Upper lobe of left lung (tissue), 6 donors: ENCODE data around the gene HNRNPC. TPM values are rescaled to one million over a fixed set of nuclear protein-coding genes. Genes with fewer than 3 reads are reported as not detected.
"Not testable (repeated sequence)": the region's sequence is repeated elsewhere in the genome, so short reads cannot be mapped to it uniquely, and the experiment has no call there.

Experiments used
- ATAC-seq, 2 donors: fragments of 200-7000 bp; cut with Tn5 transposase; one replicate each; pipeline ENCODE4 v1.9.1; 2022; ENCODE audit warnings: mild to moderate bottlenecking in 2 of 2, moderate library complexity in 2 of 2; ENCODE audit not compliant: low FRiP score in 2 of 2
- DNase-seq, 2 donors: peaks; one replicate each; pipeline ENCODE4 v3.0.0-alpha.2; 2019 to 2020
- H3K27ac ChIP-seq, 4 donors: fragments of 200-600 bp; sonication (generic); one replicate each; pipeline ENCODE4 v1.5.1; 2016 to 2019
- H3K27me3 ChIP-seq, 4 donors: fragments of 200-600 bp; sonication (generic); one replicate each; pipeline ENCODE4 v1.5.1; 2017 to 2019
- H3K36me3 ChIP-seq, 4 donors: fragments of 200-600 bp; sonication (generic); one replicate each; pipeline ENCODE4 v1.5.1; 2016 to 2019
- H3K4me1 ChIP-seq, 4 donors: fragments of 200-600 bp; sonication (generic); one replicate each; pipeline ENCODE4 v1.5.1; 2018 to 2019
- H3K4me3 ChIP-seq, 4 donors: fragments of 200-600 bp; sonication (generic); one replicate each; pipeline ENCODE4 v1.5.1; 2017 to 2019; ENCODE audit warnings: mild to moderate bottlenecking in 2 of 4, moderate library complexity in 1 of 4
- H3K9me3 ChIP-seq, 4 donors: fragments of 200-600 bp; sonication (generic); one replicate each; pipeline ENCODE4 v1.5.1; 2018 to 2019
- EP300 ChIP-seq, 4 donors: sonication (generic); formaldehyde crosslinking; IDR thresholded peaks; one replicate each; pipeline ENCODE4 v1.5.1; 2017; ENCODE audit warnings: antibody characterized with exemption in 4 of 4, control low read depth in 2 of 4
- POLR2A ChIP-seq, 4 donors: fragments of 450-650 bp; IDR thresholded peaks; one replicate each; pipeline ENCODE4 v1.5.1; 2016 to 2017; ENCODE audit warnings: antibody characterized with exemption in 4 of 4, mild to moderate bottlenecking in 2 of 4
- POLR2AphosphoS5 ChIP-seq, 2 donors: sonication (generic); formaldehyde crosslinking; IDR thresholded peaks; one replicate each; pipeline ENCODE4 v1.5.1; 2017; ENCODE audit warnings: antibody characterized with exemption in 2 of 2
- WGBS, 2 donors: methylation state at CpG; one replicate each; pipeline ENCODE4 v1.1.5; 2017 to 2018; 5-methylcytosine and 5-hydroxymethylcytosine counted together
- total RNA-seq, 6 donors: library from RNA; depleted of rRNA in 4 of 6; stranded (reverse); fragments of >200 nt in 4 of 6; gene quantifications; one replicate each; pipeline versions ENCODE4 v1.1.0 to v1.2.1, GENCODE V29; 2016 to 2021
- TF ChIP-seq, protein P1 (sequence below), 6 experiments: fragments of 450-650 bp in 4 of 6; fragments of 200-600 bp in 2 of 6; sonication (generic) in 2 of 6; IDR thresholded peaks; one replicate each; pipeline ENCODE4 v1.5.1; 2016 to 2019; ENCODE audit warnings: antibody characterized with exemption in 6 of 6
- donor health status: DM: no; HTN: no; CAD: no; lungs with moderate emphysema.
- donor health status: DM: no; HTN: yes; CAD: no; lungs with severe emphysema.

Gene HNRNPC
- total RNA-seq, 6 donors from 2014 or later: 119 to 390 (median 293) TPM

DNA sequence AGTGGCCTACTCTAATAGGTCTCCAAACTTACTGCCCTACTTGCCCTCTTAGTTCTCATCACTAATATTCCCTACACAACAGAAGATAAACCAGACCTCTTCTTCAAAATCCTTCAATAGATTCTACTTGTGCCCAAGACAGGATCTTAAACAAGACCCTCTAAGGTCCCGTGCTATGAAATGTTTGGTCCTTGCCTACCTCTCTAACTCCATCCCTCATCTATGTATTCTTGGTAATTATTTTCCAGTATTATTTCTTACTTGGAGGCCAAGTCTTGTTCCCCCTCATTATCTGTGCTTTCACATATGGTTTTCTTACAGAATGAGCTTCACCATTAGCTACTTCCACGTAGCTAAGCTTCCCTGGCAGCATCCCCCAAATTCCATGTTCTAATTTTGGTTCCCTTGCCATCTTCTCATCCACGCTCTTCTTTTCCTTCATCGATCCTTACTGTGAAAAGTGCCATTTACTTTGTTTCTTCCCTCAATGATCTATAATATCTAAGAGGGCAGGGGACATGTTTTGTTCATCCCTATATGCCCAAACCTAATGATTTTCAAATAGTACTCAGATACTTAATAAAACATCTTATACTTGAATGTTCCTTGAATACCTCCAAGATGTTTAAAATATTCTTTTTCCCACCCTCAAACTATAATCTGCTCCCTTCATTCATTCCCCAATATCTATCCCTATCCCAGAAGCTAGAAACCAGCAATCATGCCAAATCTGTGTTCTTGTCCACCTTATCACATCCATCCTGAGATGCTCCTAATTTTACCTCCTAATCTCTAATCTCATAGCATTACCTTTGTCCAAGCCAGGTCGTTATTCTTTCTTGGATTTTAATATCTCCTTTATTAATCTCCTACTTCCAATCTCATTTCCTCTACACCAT, 10.1 kb downstream of the HNRNPC start:
- ATAC-seq (no peak), DNase-seq (no peak)
- WGBS, 2 donors: 82 to 88% methylated on average over 5 of the region's 5 CpGs
- Histone ChIP-seq H3K4me1 (peaks cover 56 to 82% (median 72%) of the 10 kb centered on the region in 4 donors), H3K27me3 (no peaks in the 10 kb centered on the region), H3K36me3 (peaks cover 17 to 76% (median 48%) of the 10 kb centered on the region in 4 donors), H3K27ac (no peak overlapping the region), H3K4me3 (no peak overlapping the region), H3K9me3 (no peaks in the 10 kb centered on the region)
- TF ChIP-seq EP300 (IDR thresholded peaks at IDR 0.05) (no peak), POLR2AphosphoS5 (IDR thresholded peaks at IDR 0.05) (no peak), POLR2A (IDR thresholded peaks at IDR 0.05) (no peak)
- TF ChIP-seq, protein P1, sequence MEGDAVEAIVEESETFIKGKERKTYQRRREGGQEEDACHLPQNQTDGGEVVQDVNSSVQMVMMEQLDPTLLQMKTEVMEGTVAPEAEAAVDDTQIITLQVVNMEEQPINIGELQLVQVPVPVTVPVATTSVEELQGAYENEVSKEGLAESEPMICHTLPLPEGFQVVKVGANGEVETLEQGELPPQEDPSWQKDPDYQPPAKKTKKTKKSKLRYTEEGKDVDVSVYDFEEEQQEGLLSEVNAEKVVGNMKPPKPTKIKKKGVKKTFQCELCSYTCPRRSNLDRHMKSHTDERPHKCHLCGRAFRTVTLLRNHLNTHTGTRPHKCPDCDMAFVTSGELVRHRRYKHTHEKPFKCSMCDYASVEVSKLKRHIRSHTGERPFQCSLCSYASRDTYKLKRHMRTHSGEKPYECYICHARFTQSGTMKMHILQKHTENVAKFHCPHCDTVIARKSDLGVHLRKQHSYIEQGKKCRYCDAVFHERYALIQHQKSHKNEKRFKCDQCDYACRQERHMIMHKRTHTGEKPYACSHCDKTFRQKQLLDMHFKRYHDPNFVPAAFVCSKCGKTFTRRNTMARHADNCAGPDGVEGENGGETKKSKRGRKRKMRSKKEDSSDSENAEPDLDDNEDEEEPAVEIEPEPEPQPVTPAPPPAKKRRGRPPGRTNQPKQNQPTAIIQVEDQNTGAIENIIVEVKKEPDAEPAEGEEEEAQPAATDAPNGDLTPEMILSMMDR (IDR thresholded peaks at IDR 0.05): no peak

DNA sequence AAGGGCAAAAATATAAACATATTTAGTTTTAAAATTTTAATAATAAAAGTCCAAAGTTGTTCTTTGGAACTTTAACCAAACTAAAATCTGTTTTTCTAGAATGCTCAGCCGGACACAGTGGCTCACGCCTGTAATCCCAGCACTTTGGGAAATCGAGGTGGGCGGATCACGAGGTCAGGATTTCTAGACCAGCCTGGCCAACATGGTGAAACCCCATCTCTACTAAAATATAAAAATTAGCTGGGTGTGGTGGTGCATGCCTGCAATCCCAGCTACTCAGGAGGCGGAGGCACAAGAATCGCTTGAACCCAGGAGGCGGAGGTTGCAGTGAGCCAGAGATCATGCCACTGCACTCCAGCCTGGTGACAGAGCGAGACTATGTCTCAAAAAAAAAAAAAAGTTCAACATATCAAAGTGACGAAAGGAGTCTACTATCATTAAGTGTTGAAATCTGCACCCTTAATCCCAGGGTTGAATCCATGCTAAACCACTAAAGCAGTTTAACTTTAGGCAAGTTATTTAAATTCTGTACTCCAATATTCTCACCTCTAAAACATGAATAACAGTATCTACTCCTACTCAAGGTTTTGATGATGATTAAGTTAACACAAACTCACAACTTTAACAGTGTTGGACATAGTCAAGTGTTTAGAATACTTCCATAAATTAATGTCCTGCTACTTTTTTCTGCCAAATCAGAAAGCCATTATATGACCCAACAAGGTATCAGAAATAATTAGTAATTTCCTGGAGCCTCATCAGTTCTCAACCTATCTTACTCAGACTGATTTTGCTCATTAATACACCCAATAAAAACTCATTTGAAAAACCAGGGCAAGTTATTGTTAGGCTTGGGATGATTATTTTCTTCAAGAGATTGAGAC, 11.0 kb downstream of the HNRNPC start:
- Histone ChIP-seq H3K27me3 (no peaks in the 10 kb centered on the region), H3K4me3 (no peak overlapping the region), H3K36me3 (peaks cover 18 to 67% (median 46%) of the 10 kb centered on the region in 4 donors), H3K27ac (peak overlapping the region in 2 of 4 donors; percentile 7 to 15), H3K4me1 (peaks cover 47 to 74% (median 65%) of the 10 kb centered on the region in 4 donors), H3K9me3 (no peaks in the 10 kb centered on the region)
- peak in 1 of 2 donors; percentile 20 for DNase-seq
- 78 to 86% methylated on average over 10 of the region's 10 CpGs for WGBS, 2 donors
- no peak for TF ChIP-seq POLR2A (IDR thresholded peaks at IDR 0.05)
- no peak for ATAC-seq

DNA sequence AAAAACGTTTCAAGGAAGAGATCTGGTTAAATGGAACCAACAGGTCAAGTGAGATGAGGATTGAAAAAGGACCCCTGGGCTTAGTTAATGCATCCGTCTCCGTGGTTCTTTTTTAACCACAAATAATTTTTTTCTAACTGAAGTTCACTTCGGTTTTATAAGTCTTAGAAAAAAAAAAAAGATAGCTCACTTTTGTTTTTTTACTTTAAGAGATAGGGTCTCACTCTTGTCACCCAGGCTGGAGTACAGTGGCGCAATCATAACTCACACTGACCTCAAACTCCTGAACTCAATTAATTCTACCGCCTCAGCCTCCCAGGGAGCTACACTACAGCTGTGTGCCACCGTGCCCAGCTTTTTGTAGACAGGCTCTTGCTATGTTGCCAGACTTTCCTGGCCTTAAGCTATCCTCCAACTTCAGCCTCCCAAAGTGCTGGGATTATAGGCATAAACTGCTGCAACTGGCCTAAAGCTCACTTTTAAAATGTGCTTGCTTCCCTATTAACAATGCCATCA, 11.8 kb downstream of the HNRNPC start:
- TF ChIP-seq POLR2AphosphoS5 (IDR thresholded peaks at IDR 0.05): no peak
- TF ChIP-seq POLR2A (IDR thresholded peaks at IDR 0.05): no peak
- Histone ChIP-seq H3K9me3 (no peaks in the 10 kb centered on the region), H3K4me3 (no peak overlapping the region), H3K27me3 (no peaks in the 10 kb centered on the region), H3K27ac (peak overlapping the region in 2 of 4 donors; percentile 15 to 30), H3K4me1 (peaks cover 40 to 66% (median 61%) of the 10 kb centered on the region in 4 donors), H3K36me3 (peaks cover 17 to 64% (median 46%) of the 10 kb centered on the region in 4 donors)
- DNase-seq: peak in 1 of 2 donors; percentile 19
- no peak for ATAC-seq
- WGBS, 2 donors: 28 to 34% methylated on average over 7 of the region's 7 CpGs

DNA sequence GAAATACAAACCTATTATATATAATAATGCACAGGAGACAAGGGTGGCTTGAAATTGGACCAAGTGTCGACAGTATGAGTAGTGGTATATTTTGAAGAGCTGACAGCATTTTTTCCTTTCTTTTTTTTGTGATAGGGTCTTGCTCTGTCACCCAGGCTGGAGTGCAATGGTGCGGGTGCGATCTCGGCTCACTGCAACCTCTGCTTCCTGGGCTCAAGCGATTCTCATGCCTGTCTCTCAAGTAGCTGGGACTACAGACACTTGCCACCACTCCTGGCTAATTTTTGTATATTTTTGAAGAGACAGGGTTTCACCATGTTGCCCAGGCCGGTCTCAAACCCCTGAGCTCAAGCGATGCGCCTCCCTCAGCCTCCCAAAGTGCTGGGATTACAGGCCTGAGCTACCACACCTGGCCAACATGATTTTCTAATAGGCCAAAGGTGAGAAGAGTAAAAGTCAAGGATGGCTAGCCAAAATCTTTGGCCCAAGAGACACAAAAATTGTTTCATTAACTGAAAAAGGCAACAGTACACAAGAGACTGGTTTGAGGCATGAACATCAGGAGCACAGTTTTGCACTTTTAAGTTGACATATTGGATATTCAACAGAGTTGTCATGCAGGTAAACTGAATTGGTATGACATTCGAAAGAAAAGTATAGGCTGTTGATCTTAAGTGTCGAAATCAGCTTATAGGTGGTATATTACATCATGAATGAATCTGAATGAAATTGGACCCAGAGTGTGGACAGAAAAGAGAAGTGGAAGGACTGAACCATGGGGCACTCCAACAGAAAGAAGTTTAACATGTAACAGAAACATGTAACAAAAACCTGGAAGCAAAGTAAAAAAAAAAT, 12.5 kb downstream of the HNRNPC start:
- H3K27me3 ChIP-seq: no peaks in the 10 kb centered on the region
- no peak overlapping the region for H3K4me3 ChIP-seq
- ATAC-seq (no peak), DNase-seq (peak in 1 of 2 donors; percentile 13)
- no peak for TF ChIP-seq EP300 (IDR thresholded peaks at IDR 0.05)
- no peak for TF ChIP-seq POLR2A (IDR thresholded peaks at IDR 0.05)
- TF ChIP-seq POLR2AphosphoS5 (IDR thresholded peaks at IDR 0.05): no peak
- TF ChIP-seq, protein P1 (IDR thresholded peaks at IDR 0.05): no peak
- H3K27ac ChIP-seq: no peak overlapping the region
- WGBS, 2 donors: 72 to 75% methylated on average over 10 of the region's 10 CpGs
- H3K36me3 ChIP-seq: peaks cover 10 to 65% (median 44%) of the 10 kb centered on the region in 4 donors
- H3K4me1 ChIP-seq: peaks cover 34 to 59% (median 56%) of the 10 kb centered on the region in 4 donors
- no peaks in the 10 kb centered on the region for H3K9me3 ChIP-seq

- H3K27ac ChIP-seq, DNase-seq, H3K9me3 ChIP-seq, H3K4me3 ChIP-seq, H3K27me3 ChIP-seq, ATAC-seq: not testable (repeated sequence)
- Histone ChIP-seq H3K4me1 (peaks cover 31 to 52% (median 51%) of the 10 kb centered on the region in 4 donors), H3K36me3 (peaks cover 6 to 65% (median 44%) of the 10 kb centered on the region in 4 donors)
- 83 to 92% methylated on average over 8 of the region's 8 CpGs for WGBS, 2 donors
Measured at GRCh38 chr14:21256102-21256447, 13.2 kb downstream of the HNRNPC start.
